ENCODE measurements around the gene RGS4.

DNA sequence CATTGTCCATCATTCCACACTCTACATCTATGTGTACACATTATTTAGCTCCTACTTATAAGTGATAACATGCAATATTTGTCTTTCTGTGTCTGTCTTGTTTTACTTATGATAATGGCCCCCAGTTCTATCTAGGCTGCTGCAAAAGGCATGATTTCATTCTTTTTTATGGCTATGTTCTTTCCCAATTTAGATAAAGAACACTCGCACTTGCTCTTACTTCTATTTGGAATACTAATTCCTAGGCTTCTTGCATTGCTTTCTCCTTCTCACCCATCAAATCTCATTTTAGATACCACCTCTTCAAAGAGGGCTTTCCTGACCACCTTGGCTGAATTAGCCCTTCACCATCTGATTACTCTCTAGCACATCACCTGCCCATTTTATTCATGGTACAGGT lies 3.0 kb upstream of the RGS4 start:
- TF ChIP-seq, protein P1, sequence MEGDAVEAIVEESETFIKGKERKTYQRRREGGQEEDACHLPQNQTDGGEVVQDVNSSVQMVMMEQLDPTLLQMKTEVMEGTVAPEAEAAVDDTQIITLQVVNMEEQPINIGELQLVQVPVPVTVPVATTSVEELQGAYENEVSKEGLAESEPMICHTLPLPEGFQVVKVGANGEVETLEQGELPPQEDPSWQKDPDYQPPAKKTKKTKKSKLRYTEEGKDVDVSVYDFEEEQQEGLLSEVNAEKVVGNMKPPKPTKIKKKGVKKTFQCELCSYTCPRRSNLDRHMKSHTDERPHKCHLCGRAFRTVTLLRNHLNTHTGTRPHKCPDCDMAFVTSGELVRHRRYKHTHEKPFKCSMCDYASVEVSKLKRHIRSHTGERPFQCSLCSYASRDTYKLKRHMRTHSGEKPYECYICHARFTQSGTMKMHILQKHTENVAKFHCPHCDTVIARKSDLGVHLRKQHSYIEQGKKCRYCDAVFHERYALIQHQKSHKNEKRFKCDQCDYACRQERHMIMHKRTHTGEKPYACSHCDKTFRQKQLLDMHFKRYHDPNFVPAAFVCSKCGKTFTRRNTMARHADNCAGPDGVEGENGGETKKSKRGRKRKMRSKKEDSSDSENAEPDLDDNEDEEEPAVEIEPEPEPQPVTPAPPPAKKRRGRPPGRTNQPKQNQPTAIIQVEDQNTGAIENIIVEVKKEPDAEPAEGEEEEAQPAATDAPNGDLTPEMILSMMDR (IDR thresholded peaks at IDR 0.05), result no peak
- TF ChIP-seq POLR2A (IDR thresholded peaks at IDR 0.05), result no peak

Measured in heart left ventricle (tissue), 13 donors.